ENCODE data around the gene NELL1. TPM values are rescaled to one million over a fixed set of nuclear protein-coding genes. Genes with fewer than 3 reads are reported as not detected.

The NELL1 gene
- total RNA-seq, 6 experiments from 2014 or later: not detected

- DNase-seq: no peak
- Histone ChIP-seq H3K27me3 (no peaks in the 10 kb centered on the region), H3K36me3 (no peaks in the 10 kb centered on the region), H3K4me1 (no peaks in the 10 kb centered on the region), H3K27ac (no peak overlapping the region), H3K4me3 (no peak overlapping the region), H3K9me3 (no peaks in the 10 kb centered on the region)
- TF ChIP-seq POLR2A (IDR thresholded peaks at IDR 0.05) (no peak), CTCF (IDR thresholded peaks at IDR 0.05) (no peak)
- intact Hi-C loops (cut with DNase I): no loop called here
- peak in 1 of 4 donors; percentile 50 for ATAC-seq
- 38% methylated on average over 3 of the region's 3 CpGs for WGBS (ENCODE audit: insufficient coverage, low coverage, low lambda C conversion rate, missing lambda C conversion rate)
These were observed 444.5 kb downstream of the NELL1 start for GRCh38 chr11:21113876-21114275.

GRCh38 chr11:21116009-21116408 is 446.6 kb downstream of the NELL1 start:
- H3K27me3 ChIP-seq: no peaks in the 10 kb centered on the region
- H3K4me3 ChIP-seq: no peak overlapping the region
- H3K36me3 ChIP-seq: no peaks in the 10 kb centered on the region
- TF ChIP-seq CTCF (IDR thresholded peaks at IDR 0.05): no peak
- no peak for TF ChIP-seq POLR2A (IDR thresholded peaks at IDR 0.05)
- H3K27ac ChIP-seq: no peak overlapping the region
- H3K4me1 ChIP-seq: no peaks in the 10 kb centered on the region
- ATAC-seq (no peak), DNase-seq (no peak)
- no peaks in the 10 kb centered on the region for H3K9me3 ChIP-seq
- WGBS (ENCODE audit: insufficient coverage, low coverage, low lambda C conversion rate, missing lambda C conversion rate): 38% methylated on average over 1 of the region's 1 CpG
- intact Hi-C loops (cut with DNase I): no loop called here

GRCh38 chr11:21119411-21119810 is 450.0 kb downstream of the NELL1 start:
- DNase-seq: no peak
- no peak for ATAC-seq
- H3K36me3 ChIP-seq: no peaks in the 10 kb centered on the region
- TF ChIP-seq POLR2A (IDR thresholded peaks at IDR 0.05): no peak
- no peak for TF ChIP-seq CTCF (IDR thresholded peaks at IDR 0.05)
- H3K9me3 ChIP-seq: no peaks in the 10 kb centered on the region
- no peak overlapping the region for H3K27ac ChIP-seq
- 24% methylated on average over 3 of the region's 3 CpGs for WGBS (ENCODE audit: insufficient coverage, low coverage, low lambda C conversion rate, missing lambda C conversion rate)
- intact Hi-C loops (cut with DNase I): no loop called here
- H3K4me1 ChIP-seq: no peaks in the 10 kb centered on the region
- H3K4me3 ChIP-seq: no peak overlapping the region
- no peaks in the 10 kb centered on the region for H3K27me3 ChIP-seq

GRCh38 chr11:21121991-21122390 is 452.6 kb downstream of the NELL1 start:
- H3K4me1 ChIP-seq: no peaks in the 10 kb centered on the region
- DNase-seq (no peak), ATAC-seq (no peak)
- H3K27me3 ChIP-seq: no peaks in the 10 kb centered on the region
- no peak overlapping the region for H3K4me3 ChIP-seq
- H3K9me3 ChIP-seq: no peaks in the 10 kb centered on the region
- no peak overlapping the region for H3K27ac ChIP-seq
- TF ChIP-seq CTCF (IDR thresholded peaks at IDR 0.05) (no peak), POLR2A (IDR thresholded peaks at IDR 0.05) (no peak)
- intact Hi-C loops (cut with DNase I): no loop called here
- 91% methylated on average over 1 of the region's 1 CpG for WGBS (ENCODE audit: insufficient coverage, low coverage, low lambda C conversion rate, missing lambda C conversion rate)
- no peaks in the 10 kb centered on the region for H3K36me3 ChIP-seq

- WGBS (ENCODE audit: insufficient coverage, low coverage, low lambda C conversion rate, missing lambda C conversion rate): 71% methylated on average over 3 of the region's 3 CpGs
- DNase-seq (no peak), ATAC-seq (no peak)
- intact Hi-C loops (cut with DNase I): no loop called here
- no peaks in the 10 kb centered on the region for H3K9me3 ChIP-seq
- H3K4me1 ChIP-seq: no peaks in the 10 kb centered on the region
- no peak overlapping the region for H3K4me3 ChIP-seq
- no peak overlapping the region for H3K27ac ChIP-seq
- no peaks in the 10 kb centered on the region for H3K36me3 ChIP-seq
- TF ChIP-seq POLR2A (IDR thresholded peaks at IDR 0.05) (no peak), CTCF (IDR thresholded peaks at IDR 0.05) (no peak)
- H3K27me3 ChIP-seq: no peaks in the 10 kb centered on the region
These were observed 453.1 kb downstream of the NELL1 start for GRCh38 chr11:21122523-21122922.
